GM23248 (cell line): ENCODE measurements around the gene PAOX.

ENCODE experiments used
- EZH2 ChIP-seq: fragments of 200-600 bp; sonication (generic); IDR thresholded peaks from 2 replicates; pipeline ENCODE4 v1.6.1; 2018; ENCODE audit warnings: antibody characterized with exemption, mild to moderate bottlenecking; ENCODE audit not compliant: insufficient read depth, poor library complexity, severe bottlenecking
- EZH2phosphoT487 ChIP-seq: fragments of 200-600 bp; sonication (generic); IDR thresholded peaks from 2 replicates; pipeline ENCODE4 v1.6.1; 2018; ENCODE audit warnings: antibody characterized with exemption, moderate library complexity, mild to moderate bottlenecking, low read depth; ENCODE audit not compliant: insufficient read depth

GRCh38 chr10:133353988-133354605 lies 25.0 kb upstream of the PAOX start:
- no peak for TF ChIP-seq EZH2phosphoT487
- TF ChIP-seq EZH2: no peak
